OCI-LY3 (cell line): ENCODE results near the gene HSPA12A.

ENCODE experiments used
- H2AFZ ChIP-seq: fragments of 200-600, 300-600 bp; shearing (Covaris generic); 2 replicates; pipeline ENCODE4 v1.6.0; 2014; ENCODE audit warnings: antibody characterized with exemption, low read depth, low read length
- H3K27ac ChIP-seq: fragments of 200-600, 300-600 bp; sonication (generic); 2 replicates; pipeline ENCODE4 v1.5.1; 2014; ENCODE audit warnings: mild to moderate bottlenecking, low read length, moderate library complexity, mixed read lengths
- H3K27me3 ChIP-seq: fragments of 200-600, 300-600 bp; sonication (generic); 2 replicates; pipeline ENCODE4 v1.6.1; 2014; ENCODE audit warnings: low read depth, low read length, mixed read lengths
- H3K36me3 ChIP-seq: fragments of 200-600, 300-600 bp; sonication (generic); replicated peaks from 2 replicates; pipeline ENCODE3; 2014; ENCODE audit warnings: low read depth, low read length, mixed read lengths
- H3K4me1 ChIP-seq: fragments of 300-600, 200-600 bp; sonication (generic); 2 replicates; pipeline ENCODE4 v1.6.1; 2014; ENCODE audit warnings: low read length, mixed read lengths
- H3K4me2 ChIP-seq: fragments of 200-600, 300-600 bp; sonication (generic); 2 replicates; pipeline ENCODE4 v1.6.1; 2014; ENCODE audit warnings: low read length, mixed read lengths
- H3K4me3 ChIP-seq: fragments of 300-600, 200-600 bp; sonication (generic); 2 replicates; pipeline ENCODE4 v1.5.1; 2014; ENCODE audit warnings: antibody characterized with exemption, mild to moderate bottlenecking, low read length, moderate library complexity
- H3K79me2 ChIP-seq: fragments of 300-600, 200-600 bp; shearing (Covaris generic); 2 replicates; pipeline ENCODE4 v1.6.1; 2014; ENCODE audit warnings: mild to moderate bottlenecking, low read length, mixed read lengths
- H3K9ac ChIP-seq: fragments of 300-600, 200-600 bp; shearing (Covaris generic); 2 replicates; pipeline ENCODE4 v1.6.0; 2014; ENCODE audit warnings: mild to moderate bottlenecking, low read length, moderate library complexity
- H3K9me3 ChIP-seq: fragments of 200-600, 300-600 bp; shearing (Covaris generic); 2 replicates; pipeline ENCODE4 v1.6.1; 2014; ENCODE audit warnings: low read length, mixed read lengths; ENCODE audit not compliant: insufficient read depth
- H4K20me1 ChIP-seq: fragments of 200-600, 300-600 bp; sonication (generic); 2 replicates; pipeline ENCODE4 v1.6.1; 2016; ENCODE audit warnings: low read length, mixed read lengths; ENCODE audit not compliant: insufficient read depth
- CTCF ChIP-seq: fragments of 200-600, 300-600 bp; sonication (generic); IDR thresholded peaks from 2 replicates; pipeline ENCODE4 v1.5.1; 2014; ENCODE audit warnings: antibody characterized with exemption, low read length, low read depth
- EZH2phosphoT487 ChIP-seq: fragments of 200-600 bp; shearing (Covaris generic); IDR thresholded peaks from 2 replicates; pipeline ENCODE4 v1.6.1; 2018; ENCODE audit warnings: antibody characterized with exemption, mixed run types, low read depth

Gene HSPA12A

DNA sequence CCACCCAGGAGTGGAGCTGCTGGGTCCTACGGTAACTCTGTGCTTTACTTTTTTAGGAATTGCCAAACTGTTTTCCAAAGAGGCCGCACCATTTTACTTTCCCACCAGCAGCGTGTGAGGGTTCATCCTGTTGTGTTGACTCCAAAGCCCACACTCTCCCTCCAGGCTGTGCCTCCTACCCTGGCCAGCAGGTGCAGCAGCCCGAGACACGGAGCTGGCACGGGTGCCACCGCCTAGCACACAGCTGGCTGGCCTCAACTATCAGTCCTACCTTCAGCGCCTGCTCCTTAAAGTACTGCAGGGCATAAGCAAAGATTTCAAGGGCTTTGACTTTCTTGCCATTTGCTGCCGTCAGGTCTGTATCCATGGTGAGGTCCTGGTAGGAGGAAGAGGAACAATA, 44.0 kb downstream of the HSPA12A start:
- H4K20me1 ChIP-seq, result no peaks in the 10 kb centered on the region
- H3K27ac ChIP-seq, result no peak overlapping the region
- no peak overlapping the region for H2AFZ ChIP-seq
- H3K4me1 ChIP-seq, result peaks cover 5% of the 10 kb centered on the region; the same call in 1 of the 2 replicates
- TF ChIP-seq EZH2phosphoT487 (no peak), CTCF (no peak)
- H3K27me3 ChIP-seq, result no peaks in the 10 kb centered on the region
- H3K9me3 ChIP-seq, result no peaks in the 10 kb centered on the region
- H3K36me3 ChIP-seq, result no peaks in the 10 kb centered on the region
- H3K79me2 ChIP-seq, result no peaks in the 10 kb centered on the region
- no peak overlapping the region for H3K4me2 ChIP-seq
- no peak overlapping the region for H3K4me3 ChIP-seq
- no peak overlapping the region for H3K9ac ChIP-seq

DNA sequence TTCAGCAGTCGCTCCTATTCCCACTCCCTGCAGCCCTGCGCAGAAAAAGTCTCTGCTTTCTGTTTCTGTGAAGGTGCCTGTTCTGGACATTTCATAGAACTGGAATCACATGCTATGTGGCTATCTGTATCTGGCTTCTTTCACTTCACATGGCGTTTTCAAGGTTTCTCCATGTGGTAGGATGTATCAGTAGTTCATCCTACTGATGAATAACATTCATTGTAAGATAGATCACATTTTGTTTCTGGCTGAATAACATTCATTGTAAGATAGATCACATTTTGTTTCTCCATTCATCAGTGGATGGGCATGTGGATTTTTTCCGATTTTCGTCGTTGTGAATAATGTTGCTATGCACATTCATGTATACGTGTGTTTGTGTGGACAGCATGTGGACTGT, 44.5 kb downstream of the HSPA12A start:
- Histone ChIP-seq H4K20me1 (no peaks in the 10 kb centered on the region), H3K79me2 (no peaks in the 10 kb centered on the region), H3K27me3 (no peaks in the 10 kb centered on the region), H3K4me2 (no peak overlapping the region), H3K27ac (no peak overlapping the region), H2AFZ (no peak overlapping the region), H3K4me1 (peaks cover 5% of the 10 kb centered on the region; the same call in 1 of the 2 replicates), H3K9me3 (no peaks in the 10 kb centered on the region), H3K9ac (no peak overlapping the region), H3K36me3 (no peaks in the 10 kb centered on the region), H3K4me3 (no peak overlapping the region)
- TF ChIP-seq CTCF, result no peak
- TF ChIP-seq EZH2phosphoT487, result no peak

GRCh38 chr10:116696919-116697318, 45.4 kb downstream of the HSPA12A start:
- TF ChIP-seq EZH2phosphoT487, result no peak
- TF ChIP-seq CTCF, result no peak

GRCh38 chr10:116694927-116695268, 47.5 kb downstream of the HSPA12A start:
- Histone ChIP-seq H4K20me1 (no peaks in the 10 kb centered on the region), H3K27me3 (no peaks in the 10 kb centered on the region), H3K36me3 (no peaks in the 10 kb centered on the region), H3K4me1 (peaks cover 5% of the 10 kb centered on the region; the same call in 1 of the 2 replicates), H3K79me2 (no peaks in the 10 kb centered on the region), H3K27ac (no peak overlapping the region), H3K9ac (no peak overlapping the region), H3K4me2 (no peak overlapping the region), H3K4me3 (no peak overlapping the region), H2AFZ (no peak overlapping the region), H3K9me3 (no peaks in the 10 kb centered on the region)
- TF ChIP-seq EZH2phosphoT487 (no peak), CTCF (no peak)

More at GRCh38 chr10:116696919-116697318, 45.4 kb downstream of the HSPA12A start:
- Histone ChIP-seq H4K20me1 (no peaks in the 10 kb centered on the region), H3K4me3 (no peak overlapping the region), H3K79me2 (no peaks in the 10 kb centered on the region), H3K36me3 (no peaks in the 10 kb centered on the region), H3K9me3 (no peaks in the 10 kb centered on the region), H3K4me1 (peaks cover 5% of the 10 kb centered on the region; the same call in 1 of the 2 replicates), H3K27ac (no peak overlapping the region), H3K4me2 (no peak overlapping the region), H3K27me3 (no peaks in the 10 kb centered on the region), H3K9ac (no peak overlapping the region), H2AFZ (no peak overlapping the region)
